ENCODE data around the gene PCDHA4. TPM values are rescaled to one million over a fixed set of nuclear protein-coding genes. Genes with fewer than 3 reads are reported as not detected.
A peak's percentile ranks its signal among the peaks of the same experiment; 100 is the strongest.
"Not testable (repeated sequence)": the region's sequence is repeated elsewhere in the genome, so short reads cannot be mapped to it uniquely, and the experiment has no call there.

The PCDHA4 gene
- total RNA-seq, 1 donor, result 0.72 TPM

- peak; percentile 19 for TF ChIP-seq CTCF (IDR thresholded peaks at IDR 0.05; ENCODE audit: extremely low read depth, low read depth, low read length)
- DNase-seq (ENCODE audit: insufficient read length, low spot score, missing footprints), result no peak
- no peaks in the 10 kb centered on the region for H3K36me3 ChIP-seq (ENCODE audit: insufficient read depth, low read length)
- H3K79me2 ChIP-seq (ENCODE audit: insufficient read depth, low read length), result no peaks in the 10 kb centered on the region
- no peaks in the 10 kb centered on the region for H3K4me1 ChIP-seq (ENCODE audit: insufficient read depth, low read length)
- peaks cover 2% of the 10 kb centered on the region for H3K9me3 ChIP-seq (ENCODE audit: low read depth, low read length)
- H3K27me3 ChIP-seq (ENCODE audit: insufficient read depth, low read length), result no peaks in the 10 kb centered on the region
- H3K27ac ChIP-seq (ENCODE audit: low read depth, low read length), result no peak within 1 kb of the TSS
- peak within 1 kb of the TSS; percentile 46 for H3K4me3 ChIP-seq (ENCODE audit: insufficient read depth, low read length)
- peak within 1 kb of the TSS; percentile 43 for H3K4me2 ChIP-seq (ENCODE audit: insufficient read depth, low read length)
- H4K20me1 ChIP-seq (ENCODE audit: insufficient read depth, low read length), result no peaks in the 10 kb centered on the region
- H2AFZ ChIP-seq (ENCODE audit: low read length), result no peak within 1 kb of the TSS
These were observed 27.1 kb downstream of the PCDHA4 start, which contains the start of gene PCDHA7 for GRCh38 chr5:140833993-140834392. PCDHA7 (plus strand) TSS chr5:140834269; CDS start chr5:140834384, 115 bp downstream.

- H2AFZ ChIP-seq (ENCODE audit: low read length); H3K36me3 ChIP-seq (ENCODE audit: insufficient read depth, low read length): not testable (repeated sequence)
These were observed 27.7 kb downstream of the PCDHA4 start for GRCh38 chr5:140834439-140835008.

GRCh38 chr5:140835622-140836510 lies 29.0 kb downstream of the PCDHA4 start:
- TF ChIP-seq CTCF (IDR thresholded peaks at IDR 0.05; ENCODE audit: extremely low read depth, low read depth, low read length), result no peak
- H4K20me1 ChIP-seq (ENCODE audit: insufficient read depth, low read length), result no peaks in the 10 kb centered on the region
- DNase-seq (ENCODE audit: insufficient read length, low spot score, missing footprints), result no peak
- no peak overlapping the region for H3K4me3 ChIP-seq (ENCODE audit: insufficient read depth, low read length)
- no peak overlapping the region for H2AFZ ChIP-seq (ENCODE audit: low read length)
- no peaks in the 10 kb centered on the region for H3K36me3 ChIP-seq (ENCODE audit: insufficient read depth, low read length)
- H3K27ac ChIP-seq (ENCODE audit: low read depth, low read length), result no peak overlapping the region
- H3K4me1 ChIP-seq (ENCODE audit: insufficient read depth, low read length), result no peaks in the 10 kb centered on the region
- H3K27me3 ChIP-seq (ENCODE audit: insufficient read depth, low read length), result no peaks in the 10 kb centered on the region
- no peak overlapping the region for H3K4me2 ChIP-seq (ENCODE audit: insufficient read depth, low read length)
- no peaks in the 10 kb centered on the region for H3K79me2 ChIP-seq (ENCODE audit: insufficient read depth, low read length)
- H3K9me3 ChIP-seq (ENCODE audit: low read depth, low read length), result peaks cover 2% of the 10 kb centered on the region

More at GRCh38 chr5:140834439-140835008, 27.7 kb downstream of the PCDHA4 start:
- H3K27me3 ChIP-seq (ENCODE audit: insufficient read depth, low read length); H3K4me1 ChIP-seq (ENCODE audit: insufficient read depth, low read length); DNase-seq (ENCODE audit: insufficient read length, low spot score, missing footprints); H3K27ac ChIP-seq (ENCODE audit: low read depth, low read length); H3K79me2 ChIP-seq (ENCODE audit: insufficient read depth, low read length); H3K4me2 ChIP-seq (ENCODE audit: insufficient read depth, low read length); H4K20me1 ChIP-seq (ENCODE audit: insufficient read depth, low read length); H3K9me3 ChIP-seq (ENCODE audit: low read depth, low read length): not testable (repeated sequence)
- H3K4me3 ChIP-seq (ENCODE audit: insufficient read depth, low read length), result peak overlapping the region; percentile 46

- Histone ChIP-seq H3K36me3 (ENCODE audit: insufficient read depth, low read length) (no peaks in the 10 kb centered on the region), H3K4me3 (ENCODE audit: insufficient read depth, low read length) (no peak within 1 kb of the TSS), H4K20me1 (ENCODE audit: insufficient read depth, low read length) (no peaks in the 10 kb centered on the region), H3K27me3 (ENCODE audit: insufficient read depth, low read length) (no peaks in the 10 kb centered on the region), H3K4me2 (ENCODE audit: insufficient read depth, low read length) (no peak within 1 kb of the TSS), H3K9me3 (ENCODE audit: low read depth, low read length) (no peaks in the 10 kb centered on the region), H3K4me1 (ENCODE audit: insufficient read depth, low read length) (no peaks in the 10 kb centered on the region), H2AFZ (ENCODE audit: low read length) (no peak within 1 kb of the TSS), H3K27ac (ENCODE audit: low read depth, low read length) (no peak within 1 kb of the TSS), H3K79me2 (ENCODE audit: insufficient read depth, low read length) (no peaks in the 10 kb centered on the region)
- peak; percentile 21 for TF ChIP-seq CTCF (IDR thresholded peaks at IDR 0.05; ENCODE audit: extremely low read depth, low read depth, low read length)
- DNase-seq (ENCODE audit: insufficient read length, low spot score, missing footprints), result no peak
These were observed 34.4 kb downstream of the PCDHA4 start, which contains the start of gene PCDHA8 for GRCh38 chr5:140840978-140841962. PCDHA8 (plus strand) TSS chr5:140841187; CDS start chr5:140841322, 135 bp downstream.

Measured in osteoblast (primary cell).